ENCODE results near the gene CACNG5. TPM values are rescaled to one million over a fixed set of nuclear protein-coding genes. Genes with fewer than 3 reads are reported as not detected.

The CACNG5 gene
- total and polyA plus RNA-seq, 2 donors (not counting 1 experiment from before 2014, with no cell fraction given): not detected

- no peak overlapping the region for H3K27ac ChIP-seq (ENCODE audit: low read length in 2 of 2)
- peaks cover 0 to 16% (median 3%) of the 10 kb centered on the region in 4 experiments for H3K27me3 ChIP-seq (replicated peaks in 1 of 4; ENCODE audit: control extremely low read depth in 1 of 4, control insufficient read depth in 3 of 4, insufficient read depth in 4 of 4, low read length in 3 of 4)
- WGBS (ENCODE audit: insufficient coverage): 56% methylated on average over 10 of the region's 10 CpGs
- H3K9me3 ChIP-seq (ENCODE audit: control extremely low read depth in 1 of 3, control insufficient read depth in 2 of 3, insufficient read depth in 1 of 3, low read length in 2 of 3): peaks cover 0 to 6% (median 0%) of the 10 kb centered on the region in 3 donors
- no peak overlapping the region for H2AFZ ChIP-seq (ENCODE audit: insufficient read depth, low read depth, low read length, poor library complexity, severe bottlenecking)
- H3K4me1 ChIP-seq (ENCODE audit: control insufficient read depth in 2 of 2, insufficient read depth in 2 of 2, low read length in 2 of 2): no peaks in the 10 kb centered on the region
- ChIA-PET POLR2A (no interaction called here), CTCF (no interaction called here)
- no peak overlapping the region for H3K27ac Mint-ChIP-seq
- H3K4me3 Mint-ChIP-seq: no peak overlapping the region
- H3K9me3 Mint-ChIP-seq (ENCODE audit: insufficient read depth): no peaks in the 10 kb centered on the region
- H3K4me1 Mint-ChIP-seq: no peaks in the 10 kb centered on the region
- no peak overlapping the region for H3K4me3 ChIP-seq (ENCODE audit: control extremely low read depth in 1 of 5, extremely low read depth in 1 of 5, insufficient read depth in 1 of 5, low read depth in 2 of 5, low read length in 4 of 5)
- H3K9ac ChIP-seq (ENCODE audit: low read length): no peak overlapping the region
- ATAC-seq (ENCODE audit: low read depth) (no peak), DNase-seq (no peak)
- H3K4me2 ChIP-seq (replicated peaks; ENCODE audit: low read depth, low read length, poor library complexity, severe bottlenecking): no peak overlapping the region
- no peaks in the 10 kb centered on the region for H3K36me3 ChIP-seq (replicated peaks in 1 of 2; ENCODE audit: control extremely low read depth in 1 of 2, control insufficient read depth in 1 of 2, extremely low read depth in 1 of 2, insufficient read depth in 2 of 2, low read length in 1 of 2)
- intact Hi-C loops (cut with micrococcal nuclease): no loop called here
- no peaks in the 10 kb centered on the region for H4K20me1 ChIP-seq (ENCODE audit: control insufficient read depth, insufficient read depth, low read length, poor library complexity, severe bottlenecking)
- H3K27me3 Mint-ChIP-seq: peaks cover 28% of the 10 kb centered on the region
- TF ChIP-seq CTCF (IDR thresholded peaks at IDR 0.05) (no peak), EZH2 (IDR thresholded peaks at IDR 0.05; ENCODE audit: borderline replicate concordance, insufficient read depth, low read depth, low read length, poor library complexity, severe bottlenecking) (no peak)
- H3K79me2 ChIP-seq (ENCODE audit: control insufficient read depth, insufficient read depth, low read length): no peaks in the 10 kb centered on the region
Measured at GRCh38 chr17:66807182-66807581, 27.7 kb upstream of the CACNG5 start.

GRCh38 chr17:66809408-66809807 is 25.5 kb upstream of the CACNG5 start:
- no peak for DNase-seq
- ChIA-PET POLR2A (no interaction called here), CTCF (no interaction called here)
- H3K4me1 ChIP-seq (ENCODE audit: control insufficient read depth in 2 of 2, insufficient read depth in 2 of 2, low read length in 2 of 2): no peaks in the 10 kb centered on the region
- peaks cover 0 to 16% (median 3%) of the 10 kb centered on the region in 4 experiments for H3K27me3 ChIP-seq (replicated peaks in 1 of 4; ENCODE audit: control extremely low read depth in 1 of 4, control insufficient read depth in 3 of 4, insufficient read depth in 4 of 4, low read length in 3 of 4)
- TF ChIP-seq CTCF (IDR thresholded peaks at IDR 0.05) (no peak), EZH2 (IDR thresholded peaks at IDR 0.05; ENCODE audit: borderline replicate concordance, insufficient read depth, low read depth, low read length, poor library complexity, severe bottlenecking) (no peak)
- H3K79me2 ChIP-seq (ENCODE audit: control insufficient read depth, insufficient read depth, low read length): no peaks in the 10 kb centered on the region
- H3K36me3 ChIP-seq (replicated peaks in 1 of 2; ENCODE audit: control extremely low read depth in 1 of 2, control insufficient read depth in 1 of 2, extremely low read depth in 1 of 2, insufficient read depth in 2 of 2, low read length in 1 of 2): no peaks in the 10 kb centered on the region
- Mint-ChIP-seq H3K4me3 (no peak overlapping the region), H3K9me3 (ENCODE audit: insufficient read depth) (no peaks in the 10 kb centered on the region), H3K27me3 (peaks cover 39% of the 10 kb centered on the region), H3K27ac (no peak overlapping the region), H3K4me1 (no peaks in the 10 kb centered on the region)
- no peak overlapping the region for H3K27ac ChIP-seq (ENCODE audit: low read length in 2 of 2)
- no peaks in the 10 kb centered on the region for H4K20me1 ChIP-seq (ENCODE audit: control insufficient read depth, insufficient read depth, low read length, poor library complexity, severe bottlenecking)
- H3K9ac ChIP-seq (ENCODE audit: low read length): no peak overlapping the region
- 95% methylated on average over 4 of the region's 5 CpGs for WGBS (ENCODE audit: insufficient coverage)
- no peak overlapping the region for H2AFZ ChIP-seq (ENCODE audit: insufficient read depth, low read depth, low read length, poor library complexity, severe bottlenecking)
- intact Hi-C loops (cut with micrococcal nuclease): no loop called here
- H3K9me3 ChIP-seq (ENCODE audit: control extremely low read depth in 1 of 3, control insufficient read depth in 2 of 3, insufficient read depth in 1 of 3, low read length in 2 of 3): peaks cover 0 to 6% (median 0%) of the 10 kb centered on the region in 3 donors
- no peak for ATAC-seq (ENCODE audit: low read depth)
- no peak overlapping the region for H3K4me3 ChIP-seq (ENCODE audit: control extremely low read depth in 1 of 5, extremely low read depth in 1 of 5, insufficient read depth in 1 of 5, low read depth in 2 of 5, low read length in 4 of 5)
- no peak overlapping the region for H3K4me2 ChIP-seq (replicated peaks; ENCODE audit: low read depth, low read length, poor library complexity, severe bottlenecking)
